ENCODE data around the gene BRDT. TPM values are rescaled to one million over a fixed set of nuclear protein-coding genes. Genes with fewer than 3 reads are reported as not detected.

The BRDT gene
- total and polyA plus RNA-seq, 2 donors (not counting 3 experiments of a cell fraction or from before 2014, with no cell fraction given), result not detected

- no peaks in the 10 kb centered on the region for H3K36me3 ChIP-seq (ENCODE audit: control insufficient read depth in 2 of 2, extremely low read depth in 1 of 2, insufficient read depth in 2 of 2, low read length in 2 of 2)
- ChIA-PET POLR2A (no interaction called here), CTCF (no interaction called here)
- H3K9me3 ChIP-seq (replicated peaks; ENCODE audit: control insufficient read depth, insufficient read depth, low read length), result no peaks in the 10 kb centered on the region
- TF ChIP-seq JUN (IDR thresholded peaks at IDR 0.05; ENCODE audit: borderline replicate concordance, insufficient read depth, insufficient read length, low read depth), result no peak
- no peak for TF ChIP-seq POLR2A (IDR thresholded peaks at IDR 0.05; ENCODE audit: low read depth, low read length)
- TF ChIP-seq GATA2 (IDR thresholded peaks at IDR 0.05; ENCODE audit: insufficient read depth, insufficient read length, low read depth, low read length), result no peak
- H3K4me2 ChIP-seq (ENCODE audit: insufficient read depth, low read length), result no peak overlapping the region
- no peaks in the 10 kb centered on the region for H3K9me1 ChIP-seq (replicated peaks; ENCODE audit: control insufficient read depth, extremely low read depth, insufficient read depth, low read length)
- no TSS peak for BruUV-seq (replicated peaks)
- no peak overlapping the region for H2AFZ ChIP-seq (ENCODE audit: low read depth, low read length)
- intact Hi-C loops (cut with micrococcal nuclease), result no loop called here
- H3K4me3 ChIP-seq (replicated peaks in 1 of 3; ENCODE audit: insufficient read depth in 1 of 3, low read depth in 1 of 3, low read length in 3 of 3), result no peak overlapping the region
- no peaks in the 10 kb centered on the region for H3K4me1 ChIP-seq (ENCODE audit: control insufficient read depth, extremely low read depth, insufficient read depth, low read length)
- no peaks in the 10 kb centered on the region for H3K27me3 ChIP-seq (ENCODE audit: control insufficient read depth in 2 of 2, insufficient read depth in 2 of 2, low read length in 2 of 2)
- dilution Hi-C loops (cut with MboI; ENCODE audit: extremely low pct_ligation_motif_present, low sequenced_read_pairs), result no loop called here
- no peaks in the 10 kb centered on the region for H4K20me1 ChIP-seq (replicated peaks; ENCODE audit: control insufficient read depth, extremely low read depth, insufficient read depth, low read length)
- DNase-seq (ENCODE audit: low read depth, low spot score), result no peak
- no peak overlapping the region for H3K27ac ChIP-seq (ENCODE audit: insufficient read depth, low read depth, low read length)
- FAIRE-seq, result no peak
- H3K79me2 ChIP-seq (ENCODE audit: control insufficient read depth, insufficient read depth, low read length), result no peaks in the 10 kb centered on the region
- no peak overlapping the region for H3K9ac ChIP-seq (replicated peaks; ENCODE audit: extremely low read depth, insufficient read depth, low read length)
Measured at GRCh38 chr1:92038695-92039346, 89.6 kb downstream of the BRDT start.

DNA sequence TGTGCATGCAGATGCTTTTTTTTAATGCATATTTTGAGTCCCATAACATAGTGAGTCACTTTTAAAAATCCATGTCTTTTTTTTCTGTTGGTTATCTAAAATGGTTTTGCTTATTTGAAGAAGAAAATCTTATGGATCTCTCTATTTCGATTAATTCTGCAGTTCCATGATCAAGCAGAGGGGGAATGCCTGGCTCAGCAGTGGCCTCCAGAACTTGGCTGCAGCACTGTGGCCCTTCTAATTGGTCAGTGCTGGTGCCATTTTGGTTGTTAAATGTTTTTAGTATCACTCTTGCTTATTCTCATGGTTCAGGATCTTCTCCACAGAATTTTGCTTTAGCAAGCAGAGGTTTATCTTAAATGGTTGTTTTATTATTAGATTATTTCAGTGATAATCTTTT is 91.8 kb downstream of the BRDT start:
- ChIA-PET CTCF (no interaction called here), POLR2A (no interaction called here)
- Histone ChIP-seq H3K4me3 (replicated peaks in 1 of 3; ENCODE audit: insufficient read depth in 1 of 3, low read depth in 1 of 3, low read length in 3 of 3) (no peak overlapping the region), H3K9ac (replicated peaks; ENCODE audit: extremely low read depth, insufficient read depth, low read length) (no peak overlapping the region), H3K27me3 (ENCODE audit: control insufficient read depth in 2 of 2, insufficient read depth in 2 of 2, low read length in 2 of 2) (no peaks in the 10 kb centered on the region), H3K9me3 (replicated peaks; ENCODE audit: control insufficient read depth, insufficient read depth, low read length) (no peaks in the 10 kb centered on the region), H2AFZ (ENCODE audit: low read depth, low read length) (no peak overlapping the region), H4K20me1 (replicated peaks; ENCODE audit: control insufficient read depth, extremely low read depth, insufficient read depth, low read length) (no peaks in the 10 kb centered on the region), H3K9me1 (replicated peaks; ENCODE audit: control insufficient read depth, extremely low read depth, insufficient read depth, low read length) (no peaks in the 10 kb centered on the region), H3K4me1 (ENCODE audit: control insufficient read depth, extremely low read depth, insufficient read depth, low read length) (no peaks in the 10 kb centered on the region), H3K79me2 (ENCODE audit: control insufficient read depth, insufficient read depth, low read length) (no peaks in the 10 kb centered on the region), H3K36me3 (ENCODE audit: control insufficient read depth in 2 of 2, extremely low read depth in 1 of 2, insufficient read depth in 2 of 2, low read length in 2 of 2) (no peaks in the 10 kb centered on the region), H3K27ac (ENCODE audit: insufficient read depth, low read depth, low read length) (no peak overlapping the region), H3K4me2 (ENCODE audit: insufficient read depth, low read length) (no peak overlapping the region)
- DNase-seq (ENCODE audit: low read depth, low spot score), result no peak
- dilution Hi-C loops (cut with MboI; ENCODE audit: extremely low pct_ligation_motif_present, low sequenced_read_pairs) (no loop called here), intact Hi-C loops (cut with micrococcal nuclease) (no loop called here)
- TF ChIP-seq EZH2 (IDR thresholded peaks at IDR 0.05; ENCODE audit: borderline replicate concordance, low read depth, low read length, severe bottlenecking) (no peak), GATA2 (IDR thresholded peaks at IDR 0.05; ENCODE audit: insufficient read depth, insufficient read length, low read depth, low read length) (no peak)
- FAIRE-seq, result no peak
- BruUV-seq (replicated peaks), result no TSS peak

Data from endothelial cell of umbilical vein (primary cell).